ENCODE measurements around the gene BEX3.

BEX3 gene

GRCh38 chrX:103423955-103424638 is 47.8 kb downstream of the BEX3 start:
- DNase-seq (ENCODE audit: low spot score): no peak
